PC-3 (cell line): Measurements from ENCODE around the gene C4orf50. TPM values are rescaled to one million over a fixed set of nuclear protein-coding genes. Genes with fewer than 3 reads are reported as not detected.

ENCODE experiments used
- ATAC-seq: fragments of 200-7000 bp; cut with Tn5 transposase; 2 replicates; pipeline ENCODE4 v1.9.1; 2020; ENCODE audit warnings: mild to moderate bottlenecking, moderate library complexity
- BruUV-seq: library from RNA; stranded (reverse); fragments of 400-500 nt; replicated peaks from 2 replicates; lab custom pipeline; 2021; lab: Mats Ljungman, UMichigan
- CTCF ChIA-PET: fragments of 300-600 bp; sonication (Branson Sonifier 250); formaldehyde crosslinking; loops from one replicate; lab custom pipeline; 2022; ENCODE audit warnings: antibody characterized with exemption; lab: Charles Lee
- POLR2A ChIA-PET: fragments of 300-600 bp; sonication (Branson Sonifier 250); formaldehyde crosslinking; loops from one replicate; lab custom pipeline; 2022; ENCODE audit warnings: antibody characterized with exemption; ENCODE audit not compliant: unreplicated experiment; lab: Charles Lee
- DNase-seq: peaks from one replicate; pipeline ENCODE4 v3.0.0-alpha.2; 2015
- H2AFZ ChIP-seq: fragments of 300-600 bp; sonication (generic); 2 replicates; pipeline ENCODE4 v1.6.0; 2016; ENCODE audit warnings: antibody characterized with exemption, low read length
- H3F3A ChIP-seq: fragments of 300-600 bp; sonication (generic); one replicate; pipeline ENCODE4 v1.6.0; 2017; ENCODE audit warnings: antibody characterized with exemption, low read length, control low read depth, mild to moderate bottlenecking; ENCODE audit not compliant: unreplicated experiment
- H3K27ac ChIP-seq: fragments of 300-600 bp; sonication (generic); 2 replicates; pipeline ENCODE4 v1.5.1; 2016; ENCODE audit warnings: mild to moderate bottlenecking, low read length
- H3K27me3 ChIP-seq: fragments of 300-600 bp; sonication (generic); 2 replicates; pipeline ENCODE4 v1.6.1; 2016; ENCODE audit warnings: low read length, mixed read lengths
- H3K36me3 ChIP-seq: fragments of 300-600 bp; sonication (generic); 2 replicates; pipeline ENCODE4 v1.6.1; 2016; ENCODE audit warnings: low read depth, mixed run types, low read length, mixed read lengths
- H3K4me1 ChIP-seq: fragments of 300-600 bp; sonication (generic); 2 replicates; pipeline ENCODE4 v1.5.1; 2016; ENCODE audit warnings: low read length; ENCODE audit not compliant: insufficient read depth
- H3K4me2 ChIP-seq: fragments of 300-600 bp; sonication (generic); 2 replicates; pipeline ENCODE4 v1.6.0; 2016; ENCODE audit warnings: low read length
- H3K4me3 ChIP-seq: fragments of 300-600 bp; sonication (generic); 2 replicates; pipeline ENCODE4 v1.5.1; 2016; ENCODE audit warnings: mild to moderate bottlenecking, low read length, mixed read lengths
- H3K79me2 ChIP-seq: fragments of 300-600 bp; sonication (generic); 2 replicates; pipeline ENCODE4 v1.6.1; 2017; ENCODE audit warnings: low read length, mixed read lengths
- H3K9ac ChIP-seq: fragments of 300-600 bp; sonication (generic); 2 replicates; pipeline ENCODE4 v1.6.0; 2016; ENCODE audit warnings: mild to moderate bottlenecking, low read length
- H3K9me2 ChIP-seq: fragments of 300-600 bp; sonication (generic); replicated peaks from 2 replicates; pipeline ENCODE4 v1.6.1; 2016; ENCODE audit warnings: mixed run types, low read length, mixed read lengths
- H3K9me3 ChIP-seq: fragments of 300-600 bp; sonication (generic); 2 replicates; pipeline ENCODE4 v1.6.1; 2016; ENCODE audit warnings: low read length, mixed read lengths
- H4K20me1 ChIP-seq: fragments of 300-600 bp; sonication (generic); 2 replicates; pipeline ENCODE4 v1.6.1; 2016; ENCODE audit warnings: low read length, mixed read lengths
- EZH2 ChIP-seq: fragments of 300-600 bp; sonication (generic); IDR thresholded peaks from one replicate; pipeline ENCODE4 v1.6.1; 2017; ENCODE audit warnings: antibody characterized with exemption, mild to moderate bottlenecking, low read length; ENCODE audit not compliant: unreplicated experiment
- EZH2phosphoT487 ChIP-seq: fragments of 300-600 bp; sonication (generic); IDR thresholded peaks from 2 replicates; pipeline ENCODE4 v1.6.1; 2018; ENCODE audit warnings: mild to moderate bottlenecking, antibody characterized with exemption, low read length, borderline replicate concordance
- intact Hi-C: fragments of 100-400 bp; cut with micrococcal nuclease; formaldehyde crosslinking; loops from 2 replicates; pipeline ENCODE4 v1.9.0; 2023
- total RNA-seq: library from RNA; depleted of rRNA; stranded (reverse); fragments of >200 nt; gene quantifications from 2 replicates; pipeline ENCODE4 v1.2.3, GENCODE V29; 2014
- TF ChIP-seq, protein P1 (sequence below): fragments of 300-600 bp; sonication (generic); conservative IDR thresholded peaks from 2 replicates; pipeline ENCODE4 v1.5.1; 2017; ENCODE audit warnings: antibody characterized with exemption, low read depth, mild to moderate bottlenecking, low read length

C4orf50 gene
- total RNA-seq, 1 experiment from 2014 or later = not detected

DNA sequence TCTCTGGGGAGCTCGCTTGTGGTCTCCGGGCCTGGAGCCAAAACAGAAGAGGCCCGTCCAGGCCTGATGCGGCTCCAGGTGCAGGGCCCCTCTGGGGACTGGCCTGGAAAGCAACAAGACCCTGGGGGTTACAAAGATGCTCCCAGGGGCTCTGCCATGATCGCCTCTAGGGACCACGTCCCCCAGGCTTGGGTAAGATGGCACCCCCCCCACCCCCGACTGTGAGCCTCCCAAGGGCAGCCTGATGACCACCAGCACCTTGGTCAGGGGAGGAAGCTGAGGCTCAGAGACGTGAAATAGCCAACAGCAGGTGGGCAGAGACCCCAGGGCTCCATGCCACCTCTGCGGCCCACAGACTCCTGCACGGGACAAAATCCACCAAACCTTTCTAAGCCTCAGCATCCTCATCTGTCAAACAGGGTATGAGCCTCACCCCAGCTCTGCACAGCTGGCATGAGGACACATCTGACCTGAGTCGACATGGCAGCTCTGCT, 25.4 kb downstream of the C4orf50 start:
- TF ChIP-seq, protein P1, sequence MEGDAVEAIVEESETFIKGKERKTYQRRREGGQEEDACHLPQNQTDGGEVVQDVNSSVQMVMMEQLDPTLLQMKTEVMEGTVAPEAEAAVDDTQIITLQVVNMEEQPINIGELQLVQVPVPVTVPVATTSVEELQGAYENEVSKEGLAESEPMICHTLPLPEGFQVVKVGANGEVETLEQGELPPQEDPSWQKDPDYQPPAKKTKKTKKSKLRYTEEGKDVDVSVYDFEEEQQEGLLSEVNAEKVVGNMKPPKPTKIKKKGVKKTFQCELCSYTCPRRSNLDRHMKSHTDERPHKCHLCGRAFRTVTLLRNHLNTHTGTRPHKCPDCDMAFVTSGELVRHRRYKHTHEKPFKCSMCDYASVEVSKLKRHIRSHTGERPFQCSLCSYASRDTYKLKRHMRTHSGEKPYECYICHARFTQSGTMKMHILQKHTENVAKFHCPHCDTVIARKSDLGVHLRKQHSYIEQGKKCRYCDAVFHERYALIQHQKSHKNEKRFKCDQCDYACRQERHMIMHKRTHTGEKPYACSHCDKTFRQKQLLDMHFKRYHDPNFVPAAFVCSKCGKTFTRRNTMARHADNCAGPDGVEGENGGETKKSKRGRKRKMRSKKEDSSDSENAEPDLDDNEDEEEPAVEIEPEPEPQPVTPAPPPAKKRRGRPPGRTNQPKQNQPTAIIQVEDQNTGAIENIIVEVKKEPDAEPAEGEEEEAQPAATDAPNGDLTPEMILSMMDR = no peak
- TF ChIP-seq EZH2 = no peak
- no peak for TF ChIP-seq EZH2phosphoT487

GRCh38 chr4:5992171-5992827, 25.9 kb downstream of the C4orf50 start:
- ChIA-PET POLR2A (no interaction called here), CTCF (no interaction called here)

More for the DNA sequence above, 25.4 kb downstream of the C4orf50 start:
- H3F3A ChIP-seq = no peaks in the 10 kb centered on the region
- H3K4me2 ChIP-seq = no peak overlapping the region
- H3K36me3 ChIP-seq = no peaks in the 10 kb centered on the region
- no peaks in the 10 kb centered on the region for H3K4me1 ChIP-seq
- no peaks in the 10 kb centered on the region for H3K9me3 ChIP-seq
- no peak for DNase-seq
- no peaks in the 10 kb centered on the region for H4K20me1 ChIP-seq
- H3K9me2 ChIP-seq = no peaks in the 10 kb centered on the region
- H3K27me3 ChIP-seq = peaks cover 13% of the 10 kb centered on the region; the same call in 1 of the 2 replicates
- H3K9ac ChIP-seq = no peak overlapping the region
- H3K79me2 ChIP-seq = no peaks in the 10 kb centered on the region
- no TSS peak for BruUV-seq
- intact Hi-C loops = no loop called here
- ChIA-PET CTCF (no interaction called here), POLR2A (no interaction called here)
- H3K4me3 ChIP-seq = no peak overlapping the region
- no peak overlapping the region for H3K27ac ChIP-seq
- H2AFZ ChIP-seq = no peak overlapping the region
- no peak for ATAC-seq

More at GRCh38 chr4:5992171-5992827, 25.9 kb downstream of the C4orf50 start:
- no peaks in the 10 kb centered on the region for H3K9me2 ChIP-seq
- no peaks in the 10 kb centered on the region for H3K9me3 ChIP-seq
- no peak overlapping the region for H3K4me3 ChIP-seq
- no peak overlapping the region for H3K27ac ChIP-seq
- no peaks in the 10 kb centered on the region for H3K79me2 ChIP-seq
- intact Hi-C loops = no loop called here
- no peaks in the 10 kb centered on the region for H3K36me3 ChIP-seq
- H4K20me1 ChIP-seq = no peaks in the 10 kb centered on the region
- no peaks in the 10 kb centered on the region for H3F3A ChIP-seq
- DNase-seq = no peak
- BruUV-seq = no TSS peak
- no peak overlapping the region for H2AFZ ChIP-seq
- H3K4me2 ChIP-seq = no peak overlapping the region
- no peaks in the 10 kb centered on the region for H3K4me1 ChIP-seq
- H3K9ac ChIP-seq = no peak overlapping the region
- ATAC-seq = no peak
- H3K27me3 ChIP-seq = peaks cover 13% of the 10 kb centered on the region; the same call in 1 of the 2 replicates
- TF ChIP-seq EZH2phosphoT487 (no peak), EZH2 (no peak)
- TF ChIP-seq, protein P1 = no peak
